ENCODE results near the gene LDHAL6B. TPM values are rescaled to one million over a fixed set of nuclear protein-coding genes. Genes with fewer than 3 reads are reported as not detected.
A peak's percentile ranks its signal among the peaks of the same experiment; 100 is the strongest.

The LDHAL6B gene
- total RNA-seq, 1 donor from 2014 or later, result not detected

GRCh38 chr15:59169251-59169708 is 37.4 kb upstream of the LDHAL6B start:
- Mint-ChIP-seq H3K9me3 (no peaks in the 10 kb centered on the region), H3K27ac (no peak overlapping the region), H3K4me1 (ENCODE audit: unreplicated experiment) (peaks cover 19% of the 10 kb centered on the region), H3K27me3 (no peaks in the 10 kb centered on the region), H3K36me3 (peaks cover 25% of the 10 kb centered on the region), H3K4me3 (no peak overlapping the region)
- DNase-seq (ENCODE audit: extremely low spot score, unreplicated experiment), result no peak
- no peak for TF ChIP-seq CTCF (conservative IDR thresholded peaks at IDR 0.05)

- no peak overlapping the region for H3K27ac Mint-ChIP-seq
- no peak for DNase-seq (ENCODE audit: extremely low spot score, unreplicated experiment)
- H3K27me3 Mint-ChIP-seq, result no peaks in the 10 kb centered on the region
- peaks cover 19% of the 10 kb centered on the region for H3K4me1 Mint-ChIP-seq (ENCODE audit: unreplicated experiment)
- H3K9me3 Mint-ChIP-seq, result no peaks in the 10 kb centered on the region
- no peak for TF ChIP-seq CTCF (conservative IDR thresholded peaks at IDR 0.05)
- H3K4me3 Mint-ChIP-seq, result no peak overlapping the region
- peaks cover 21% of the 10 kb centered on the region for H3K36me3 Mint-ChIP-seq
These were observed 36.2 kb upstream of the LDHAL6B start for GRCh38 chr15:59170295-59171066.

GRCh38 chr15:59171067-59171397 is 35.6 kb upstream of the LDHAL6B start:
- TF ChIP-seq CTCF (conservative IDR thresholded peaks at IDR 0.05), result no peak
- Mint-ChIP-seq H3K9me3 (no peaks in the 10 kb centered on the region), H3K36me3 (peaks cover 16% of the 10 kb centered on the region), H3K4me1 (ENCODE audit: unreplicated experiment) (peaks cover 14% of the 10 kb centered on the region), H3K27me3 (no peaks in the 10 kb centered on the region), H3K4me3 (no peak overlapping the region), H3K27ac (no peak overlapping the region)
- DNase-seq (ENCODE audit: extremely low spot score, unreplicated experiment), result no peak

- no peak overlapping the region for H3K4me3 Mint-ChIP-seq
- no peak for DNase-seq (ENCODE audit: extremely low spot score, unreplicated experiment)
- peaks cover 6% of the 10 kb centered on the region for H3K4me1 Mint-ChIP-seq (ENCODE audit: unreplicated experiment)
- TF ChIP-seq CTCF (conservative IDR thresholded peaks at IDR 0.05), result peak; percentile 41
- peaks cover 18% of the 10 kb centered on the region for H3K36me3 Mint-ChIP-seq
- no peak overlapping the region for H3K27ac Mint-ChIP-seq
- no peaks in the 10 kb centered on the region for H3K9me3 Mint-ChIP-seq
- no peaks in the 10 kb centered on the region for H3K27me3 Mint-ChIP-seq
These were observed 34.2 kb upstream of the LDHAL6B start for GRCh38 chr15:59172289-59172901.

GRCh38 chr15:59173194-59173593 is 33.4 kb upstream of the LDHAL6B start:
- no peak for DNase-seq (ENCODE audit: extremely low spot score, unreplicated experiment)
- H3K27ac Mint-ChIP-seq, result no peak overlapping the region
- H3K9me3 Mint-ChIP-seq, result no peaks in the 10 kb centered on the region
- H3K27me3 Mint-ChIP-seq, result no peaks in the 10 kb centered on the region
- H3K36me3 Mint-ChIP-seq, result peaks cover 24% of the 10 kb centered on the region
- TF ChIP-seq CTCF (conservative IDR thresholded peaks at IDR 0.05), result no peak
- no peak overlapping the region for H3K4me3 Mint-ChIP-seq
- peaks cover 6% of the 10 kb centered on the region for H3K4me1 Mint-ChIP-seq (ENCODE audit: unreplicated experiment)

All from type B pancreatic cell (in vitro differentiated cells).